Gastroesophageal sphincter (tissue), 4 donors: ENCODE data around the gene EPHB2. TPM values are rescaled to one million over a fixed set of nuclear protein-coding genes. Genes with fewer than 3 reads are reported as not detected.

ENCODE experiments used
- ATAC-seq: fragments of 150-250 bp; one replicate; pipeline ENCODE4 v1.9.1; 2016; ENCODE audit warnings: mild to moderate bottlenecking, moderate library complexity
- H3K27ac ChIP-seq, 4 donors: fragments of 200-600 bp; sonication (generic) in 3 of 4; 1 replicate in 3 of 4; 2 replicates in 1 of 4; pipeline ENCODE4 v1.5.1; 2016 to 2019
- H3K27me3 ChIP-seq: fragments of 200-600 bp; sonication (generic); one replicate; pipeline ENCODE4 v1.5.1; 2019
- H3K36me3 ChIP-seq, 2 donors: fragments of 200-600 bp; sonication (generic); one replicate each; pipeline ENCODE4 v1.5.1; 2019; ENCODE audit warnings: control low read depth in 1 of 2
- H3K4me1 ChIP-seq, 3 donors: fragments of 200-600 bp; sonication (generic); 1 replicate in 2 of 3; 2 replicates in 1 of 3; pipeline ENCODE4 v1.5.1; 2016 to 2019; ENCODE audit warnings: control low read depth in 2 of 3
- H3K4me3 ChIP-seq, 2 donors: fragments of 200-600 bp; sonication (generic); one replicate each; pipeline ENCODE4 v1.5.1; 2019; ENCODE audit warnings: mild to moderate bottlenecking in 1 of 2, moderate library complexity in 1 of 2
- H3K9me3 ChIP-seq, 3 donors: fragments of 200-600 bp; sonication (generic); one replicate each; pipeline ENCODE4 v1.5.1; 2017 to 2019; ENCODE audit warnings: control low read depth in 2 of 3
- CTCF ChIP-seq, 4 experiments: fragments of 200-600 bp in 2 of 4; fragments of 450-650 bp in 2 of 4; sonication (generic) in 1 of 4; IDR thresholded peaks; one replicate each; pipeline ENCODE4 v1.5.1; 2017 to 2019; ENCODE audit warnings: antibody characterized with exemption in 4 of 4, mild to moderate bottlenecking in 2 of 4, moderate library complexity in 2 of 4
- EP300 ChIP-seq: sonication (generic); formaldehyde crosslinking; IDR thresholded peaks from one replicate; pipeline ENCODE4 v1.6.1; 2017; ENCODE audit warnings: antibody characterized with exemption, mild to moderate bottlenecking
- POLR2A ChIP-seq, 2 donors: fragments of 450-650 bp; IDR thresholded peaks; one replicate each; pipeline ENCODE4 v1.6.1; 2017; ENCODE audit warnings: antibody characterized with exemption in 2 of 2, mild to moderate bottlenecking in 2 of 2, moderate library complexity in 1 of 2
- POLR2AphosphoS5 ChIP-seq: sonication (generic); formaldehyde crosslinking; IDR thresholded peaks from one replicate; pipeline ENCODE4 v1.6.1; 2017; ENCODE audit warnings: antibody characterized with exemption
- WGBS, 2 donors: methylation state at CpG; one replicate each; pipeline ENCODE4 v1.1.5; 2018; ENCODE audit warnings: low coverage in 1 of 2; 5-methylcytosine and 5-hydroxymethylcytosine counted together
- total RNA-seq, 4 donors: library from RNA; depleted of rRNA; stranded (reverse); fragments of >200 nt; gene quantifications; one replicate each; pipeline ENCODE4 v1.1.0, GENCODE V29; 2016

The EPHB2 gene
- total RNA-seq, 4 donors from 2014 or later, result 2.0 to 5.9 (median 2.6) TPM

GRCh38 chr1:22708777-22709176 is 1.9 kb upstream of the EPHB2 start:
- H3K27me3 ChIP-seq, result peaks cover 45% of the 10 kb centered on the region
- no peak overlapping the region for H3K27ac ChIP-seq
- ATAC-seq, result no peak
- H3K4me3 ChIP-seq, result no peak overlapping the region
- H3K9me3 ChIP-seq, result no peaks in the 10 kb centered on the region
- peaks cover 0 to 26% (median 7%) of the 10 kb centered on the region in 3 donors for H3K4me1 ChIP-seq
- H3K36me3 ChIP-seq, result no peaks in the 10 kb centered on the region
- TF ChIP-seq POLR2A (IDR thresholded peaks at IDR 0.05) (no peak), POLR2AphosphoS5 (no peak), EP300 (no peak), CTCF (IDR thresholded peaks at IDR 0.05) (no peak)

GRCh38 chr1:22709227-22709626 is 1.4 kb upstream of the EPHB2 start:
- no peak for TF ChIP-seq CTCF (IDR thresholded peaks at IDR 0.05)
- TF ChIP-seq EP300, result no peak
- TF ChIP-seq POLR2A (IDR thresholded peaks at IDR 0.05), result no peak
- no peak for TF ChIP-seq POLR2AphosphoS5
- Histone ChIP-seq H3K27ac (no peak overlapping the region), H3K27me3 (peaks cover 49% of the 10 kb centered on the region), H3K9me3 (no peaks in the 10 kb centered on the region), H3K4me3 (no peak overlapping the region), H3K4me1 (peaks cover 0 to 26% (median 7%) of the 10 kb centered on the region in 3 donors), H3K36me3 (no peaks in the 10 kb centered on the region)
- no peak for ATAC-seq
- 50% methylated on average over 1 of the region's 3 CpGs; no CpG with 5 or more reads in 1 of the 2 donors for WGBS, 2 donors

GRCh38 chr1:22709891-22710700 is 543 bp upstream of the EPHB2 start:
- Histone ChIP-seq H3K4me1 (peaks cover 0 to 26% (median 7%) of the 10 kb centered on the region in 3 donors), H3K36me3 (no peaks in the 10 kb centered on the region), H3K4me3 (peak overlapping the region in 1 of 2 donors; percentile 54), H3K27ac (no peak overlapping the region), H3K27me3 (peaks cover 54% of the 10 kb centered on the region), H3K9me3 (no peaks in the 10 kb centered on the region)
- WGBS, 2 donors, result 0 to 19% methylated on average over 3 to 6 of the region's 50 CpGs
- TF ChIP-seq CTCF (IDR thresholded peaks at IDR 0.05) (no peak), POLR2A (IDR thresholded peaks at IDR 0.05) (no peak), EP300 (no peak), POLR2AphosphoS5 (no peak)
- peak; percentile 74 for ATAC-seq

GRCh38 chr1:22711071-22711470 is 432 bp downstream of the EPHB2 start:
- no CpG with 5 or more reads among the region's 60 CpGs for WGBS, 2 donors
- peak overlapping the region in 1 of 2 donors; percentile 54 for H3K4me3 ChIP-seq
- H3K9me3 ChIP-seq, result no peaks in the 10 kb centered on the region
- H3K27ac ChIP-seq, result peak overlapping the region in 1 of 4 donors; percentile 40
- ATAC-seq, result no peak
- TF ChIP-seq CTCF (IDR thresholded peaks at IDR 0.05) (no peak), POLR2AphosphoS5 (no peak), EP300 (no peak), POLR2A (IDR thresholded peaks at IDR 0.05) (no peak)
- no peaks in the 10 kb centered on the region for H3K36me3 ChIP-seq
- H3K4me1 ChIP-seq, result peaks cover 0 to 26% (median 7%) of the 10 kb centered on the region in 3 donors
- H3K27me3 ChIP-seq, result peaks cover 58% of the 10 kb centered on the region
